ENCODE measurements around the gene GCGR.

The GCGR gene

GRCh38 chr17:81803728-81804558, at the start of gene GCGR:
Gene GCGR, plus strand, starts transcription at chr17:81804150. Its CDS starts 4,869 bp downstream, at chr17:81809019.
- no peak for DNase-seq

GRCh38 chr17:81792675-81793615, 11.0 kb upstream of the GCGR start:
- no peak for DNase-seq

DNA sequence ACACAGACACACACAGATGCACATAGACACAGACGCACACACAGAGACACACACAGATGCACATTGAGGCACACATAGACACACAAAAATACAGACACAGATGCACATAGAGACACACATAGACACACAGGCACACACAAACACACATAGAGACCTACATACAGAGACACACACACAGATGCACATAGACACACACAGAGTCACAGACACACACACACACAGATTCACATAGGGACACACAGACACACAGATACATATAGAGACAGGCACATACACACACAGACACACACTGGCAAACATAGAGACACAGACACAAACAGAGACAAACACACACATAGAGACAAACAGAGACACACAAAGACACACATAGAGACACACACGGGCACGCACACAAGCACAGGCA, 9.9 kb upstream of the GCGR start:
- no peak for DNase-seq

- DNase-seq, result no peak
Observed at GRCh38 chr17:81794509-81794908, 9.4 kb upstream of the GCGR start.

GRCh38 chr17:81801327-81801726, 2.6 kb upstream of the GCGR start:
- DNase-seq, result no peak

GRCh38 chr17:81802048-81802758, 1.7 kb upstream of the GCGR start:
- DNase-seq, result no peak

- no peak for DNase-seq
Observed at GRCh38 chr17:81802856-81803643, 900 bp upstream of the GCGR start.

- DNase-seq, result no peak
Observed at GRCh38 chr17:81804559-81805399, 829 bp downstream of the GCGR start.

- DNase-seq, result no peak
Observed at GRCh38 chr17:81805707-81806460, 1.9 kb downstream of the GCGR start.

DNA sequence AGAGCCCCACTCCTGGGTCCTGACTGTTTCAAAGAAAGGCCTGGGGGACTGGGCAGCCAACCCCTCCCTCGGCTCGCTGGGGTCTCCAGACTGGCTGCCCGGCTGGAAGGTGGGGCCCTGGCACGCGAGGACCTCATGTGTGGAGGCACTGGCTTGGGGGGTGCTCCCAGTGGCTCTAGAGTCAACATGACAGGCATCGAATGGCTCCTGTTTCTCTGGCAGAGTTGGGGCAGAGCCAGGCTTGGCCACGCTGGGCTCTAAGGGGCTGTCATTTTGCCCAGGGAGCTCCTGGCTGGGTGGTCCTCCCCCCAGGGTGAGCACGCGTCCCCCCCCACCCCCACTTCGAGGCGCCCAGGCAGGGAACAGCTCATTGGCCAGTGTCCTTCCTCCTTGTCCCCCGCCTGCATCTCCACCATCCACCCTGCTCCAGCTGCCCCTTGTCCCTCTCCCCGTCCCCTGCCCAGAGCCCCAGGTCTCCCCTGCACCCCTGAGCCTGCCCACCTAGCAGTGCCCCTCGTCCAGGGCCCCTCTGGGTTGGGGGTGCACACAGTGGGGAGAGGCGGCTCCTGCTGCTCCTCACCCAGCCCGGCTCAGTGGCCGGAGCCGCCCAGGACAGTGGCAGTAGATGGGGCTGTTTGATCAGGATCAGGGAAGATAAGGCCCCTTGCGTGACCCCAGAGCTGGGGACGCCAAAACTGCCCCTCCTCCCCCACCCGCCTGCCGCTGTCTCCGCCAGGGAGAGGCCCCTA, 2.7 kb downstream of the GCGR start:
- no peak for DNase-seq

- DNase-seq, result no peak
Observed at GRCh38 chr17:81807210-81807719, 3.3 kb downstream of the GCGR start.

DNA sequence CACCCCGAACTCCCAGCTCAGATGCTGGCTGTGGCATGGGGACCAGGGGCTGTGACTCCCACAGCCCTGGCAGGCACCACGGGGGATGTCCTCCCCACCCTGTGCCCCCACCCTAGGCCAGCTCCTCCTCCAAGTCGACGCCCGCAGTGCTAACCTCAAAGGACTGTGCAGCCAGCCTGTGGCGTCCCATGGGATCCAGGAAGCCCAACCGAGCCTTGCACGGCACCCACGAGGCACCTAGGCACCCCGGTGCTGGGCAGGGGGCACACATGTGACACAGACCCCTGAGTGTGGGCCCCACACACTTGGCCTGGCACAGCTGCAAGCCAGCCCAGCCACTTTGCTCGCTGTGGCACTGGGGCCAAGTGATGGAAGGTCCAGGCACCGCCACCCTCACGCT, 3.9 kb downstream of the GCGR start:
- DNase-seq, result no peak

DNA sequence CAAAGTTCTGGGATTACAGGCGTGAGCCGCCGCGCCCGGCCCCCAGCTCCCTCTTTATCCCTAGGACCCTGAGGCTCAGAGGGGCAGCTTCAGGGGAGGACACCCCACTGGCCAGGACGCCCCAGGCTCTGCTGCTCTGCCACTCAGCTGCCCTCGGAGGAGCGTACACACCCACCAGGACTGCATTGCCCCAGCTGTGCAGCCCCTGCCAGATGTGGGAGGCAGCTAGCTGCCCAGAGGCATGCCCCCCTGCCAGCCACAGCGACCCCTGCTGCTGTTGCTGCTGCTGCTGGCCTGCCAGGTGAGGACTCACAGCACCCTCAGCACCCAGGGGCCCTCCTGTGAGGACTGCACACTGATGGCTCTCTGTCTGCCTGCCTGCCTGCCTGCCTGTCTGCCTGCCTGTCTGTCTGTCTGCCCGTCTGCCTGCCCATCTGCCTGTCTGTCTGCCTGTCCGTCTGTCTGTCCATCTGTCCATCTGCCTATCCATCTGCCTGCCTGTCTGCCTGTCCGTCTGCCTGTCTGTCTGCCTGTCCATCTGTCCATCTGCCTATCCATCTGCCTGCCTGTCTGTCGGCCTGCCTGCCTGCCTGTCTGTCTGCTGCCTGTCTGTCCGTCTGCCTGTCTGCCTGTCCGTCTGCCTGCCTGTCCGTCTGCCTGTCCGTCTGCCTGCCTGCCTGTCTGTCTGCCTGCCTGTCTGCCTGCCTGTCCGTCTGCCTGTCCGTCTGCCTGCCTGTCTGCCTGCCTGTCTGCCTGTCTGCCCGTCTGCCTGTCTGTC, 5.0 kb downstream of the GCGR start:
- DNase-seq, result no peak

GRCh38 chr17:81809556-81809998, 5.6 kb downstream of the GCGR start:
- DNase-seq, result no peak

GRCh38 chr17:81810476-81810875, 6.5 kb downstream of the GCGR start:
- no peak for DNase-seq

DNA sequence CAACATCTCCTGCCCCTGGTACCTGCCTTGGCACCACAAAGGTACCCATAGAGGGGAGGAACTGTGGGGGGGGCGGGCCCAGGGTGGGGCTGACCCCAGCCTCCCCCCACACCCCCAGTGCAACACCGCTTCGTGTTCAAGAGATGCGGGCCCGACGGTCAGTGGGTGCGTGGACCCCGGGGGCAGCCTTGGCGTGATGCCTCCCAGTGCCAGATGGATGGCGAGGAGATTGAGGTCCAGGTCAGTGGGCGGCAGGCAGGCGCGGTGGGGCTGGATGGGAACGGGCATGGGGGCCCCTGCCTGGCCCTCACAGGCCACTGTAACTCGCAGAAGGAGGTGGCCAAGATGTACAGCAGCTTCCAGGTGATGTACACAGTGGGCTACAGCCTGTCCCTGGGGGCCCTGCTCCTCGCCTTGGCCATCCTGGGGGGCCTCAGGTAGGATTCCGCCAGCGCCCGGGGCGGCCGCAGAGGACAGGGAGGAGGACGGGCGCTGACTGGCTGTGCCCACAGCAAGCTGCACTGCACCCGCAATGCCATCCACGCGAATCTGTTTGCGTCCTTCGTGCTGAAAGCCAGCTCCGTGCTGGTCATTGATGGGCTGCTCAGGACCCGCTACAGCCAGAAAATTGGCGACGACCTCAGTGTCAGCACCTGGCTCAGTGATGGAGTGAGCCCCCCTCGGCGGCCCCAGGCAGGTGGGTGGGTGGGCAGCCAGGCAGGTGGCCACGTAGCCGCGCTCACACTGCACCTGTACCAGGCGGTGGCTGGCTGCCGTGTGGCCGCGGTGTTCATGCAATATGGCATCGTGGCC, 7.1 kb downstream of the GCGR start:
- no peak for DNase-seq

GRCh38 chr17:81811705-81812570, 8.0 kb downstream of the GCGR start:
- no peak for DNase-seq

All from activated T-cell treated with anti-CD3 and anti-CD28 coated beads for 4 hours (primary cell).